GM06990 (cell line): ENCODE data around the gene ADNP.

Experiments
- DNase-seq: peaks from one replicate; pipeline ENCODE4 v3.0.0-alpha.2; 2011; ENCODE audit not compliant: insufficient read length; ENCODE audit errors: extremely low read depth
- H3K27me3 ChIP-seq: replicated peaks from 2 replicates; pipeline ENCODE4 v1.6.0; 2011; ENCODE audit warnings: low read length; ENCODE audit not compliant: control insufficient read depth, insufficient read depth
- H3K36me3 ChIP-seq: 2 replicates; pipeline ENCODE4 v1.5.1; 2011; ENCODE audit warnings: low read length; ENCODE audit not compliant: control insufficient read depth, insufficient read depth
- H3K4me3 ChIP-seq: replicated peaks from 2 replicates; pipeline ENCODE4 v1.5.1; 2011; ENCODE audit warnings: low read depth, mild to moderate bottlenecking, control low read depth, low read length
- CTCF ChIP-seq: IDR thresholded peaks from 2 replicates; pipeline ENCODE4 v1.5.1; 2011; ENCODE audit warnings: low read length, control low read depth, mild to moderate bottlenecking, inconsistent platforms; ENCODE audit not compliant: insufficient read depth, poor library complexity, severe bottlenecking

The ADNP gene

DNA sequence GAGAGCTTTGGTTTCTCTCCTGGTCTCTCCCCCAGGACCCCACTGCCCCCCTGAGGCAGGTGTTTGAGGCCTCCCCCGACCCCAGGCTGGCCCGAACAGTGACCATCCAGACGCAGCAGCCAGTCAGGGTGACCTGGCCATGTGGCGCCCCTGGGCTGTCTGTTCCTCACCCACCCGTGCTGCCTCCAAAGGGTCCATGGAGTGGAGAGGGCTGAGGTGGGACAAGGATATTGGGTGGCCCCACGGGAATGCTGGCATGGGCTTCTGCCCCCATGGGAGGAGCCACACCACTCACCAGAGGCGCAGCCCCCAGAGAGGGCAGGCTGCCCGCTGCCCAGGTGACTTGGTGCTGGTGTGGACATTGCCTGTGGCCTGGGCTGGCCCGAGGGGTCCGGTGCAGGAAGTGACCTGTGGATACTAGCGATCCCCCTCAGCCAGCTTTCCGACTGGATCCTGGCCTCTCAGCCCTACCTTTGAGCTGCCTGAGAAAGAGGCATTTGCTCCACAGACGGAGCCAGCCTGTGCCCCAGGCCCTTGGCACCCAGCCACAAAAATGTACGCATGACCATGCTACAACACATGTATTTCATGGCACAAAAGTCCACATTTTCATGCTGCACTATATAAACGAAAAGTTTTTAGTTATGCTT, 85.5 kb downstream of the ADNP start:
- Histone ChIP-seq H3K27me3 (no peaks in the 10 kb centered on the region), H3K4me3 (no peak overlapping the region), H3K36me3 (peaks cover 16% of the 10 kb centered on the region)
- no peak for TF ChIP-seq CTCF
- DNase-seq = no peak

DNA sequence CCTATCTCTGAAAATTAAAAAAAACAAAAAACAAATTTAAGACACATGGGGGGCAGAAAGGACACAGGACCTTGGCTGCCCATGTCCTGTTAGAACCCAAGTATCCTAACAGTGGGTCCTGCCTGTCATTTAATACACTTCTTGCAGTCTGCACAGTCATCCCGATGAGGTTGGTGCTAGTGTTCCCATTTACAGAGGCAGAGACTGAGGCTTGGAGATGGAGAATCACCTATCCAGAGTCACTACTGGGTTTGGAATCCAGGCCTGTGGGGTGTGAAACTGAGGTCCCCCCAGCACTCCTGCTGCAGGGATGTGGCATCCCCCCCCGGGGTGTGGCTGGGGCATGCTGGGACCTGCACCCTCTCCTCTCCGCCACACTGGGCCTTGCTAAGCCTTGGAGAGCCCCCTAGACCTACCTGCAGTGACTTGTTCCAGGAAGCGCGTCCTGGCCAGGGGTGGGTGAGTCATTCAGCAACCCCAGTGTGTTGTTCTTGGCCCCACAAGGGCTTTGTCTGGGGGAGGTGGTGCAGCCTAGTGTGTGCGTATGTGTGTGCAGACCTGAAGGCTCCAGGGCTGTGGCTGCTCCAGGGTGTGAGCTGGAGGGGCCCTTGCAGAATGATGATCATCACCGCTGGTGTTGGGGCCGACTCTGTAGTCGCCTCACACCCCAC, 86.7 kb downstream of the ADNP start:
- no peak overlapping the region for H3K4me3 ChIP-seq
- TF ChIP-seq CTCF = no peak
- DNase-seq = peak; percentile 85
- H3K27me3 ChIP-seq = no peaks in the 10 kb centered on the region
- H3K36me3 ChIP-seq = peaks cover 15% of the 10 kb centered on the region

DNA sequence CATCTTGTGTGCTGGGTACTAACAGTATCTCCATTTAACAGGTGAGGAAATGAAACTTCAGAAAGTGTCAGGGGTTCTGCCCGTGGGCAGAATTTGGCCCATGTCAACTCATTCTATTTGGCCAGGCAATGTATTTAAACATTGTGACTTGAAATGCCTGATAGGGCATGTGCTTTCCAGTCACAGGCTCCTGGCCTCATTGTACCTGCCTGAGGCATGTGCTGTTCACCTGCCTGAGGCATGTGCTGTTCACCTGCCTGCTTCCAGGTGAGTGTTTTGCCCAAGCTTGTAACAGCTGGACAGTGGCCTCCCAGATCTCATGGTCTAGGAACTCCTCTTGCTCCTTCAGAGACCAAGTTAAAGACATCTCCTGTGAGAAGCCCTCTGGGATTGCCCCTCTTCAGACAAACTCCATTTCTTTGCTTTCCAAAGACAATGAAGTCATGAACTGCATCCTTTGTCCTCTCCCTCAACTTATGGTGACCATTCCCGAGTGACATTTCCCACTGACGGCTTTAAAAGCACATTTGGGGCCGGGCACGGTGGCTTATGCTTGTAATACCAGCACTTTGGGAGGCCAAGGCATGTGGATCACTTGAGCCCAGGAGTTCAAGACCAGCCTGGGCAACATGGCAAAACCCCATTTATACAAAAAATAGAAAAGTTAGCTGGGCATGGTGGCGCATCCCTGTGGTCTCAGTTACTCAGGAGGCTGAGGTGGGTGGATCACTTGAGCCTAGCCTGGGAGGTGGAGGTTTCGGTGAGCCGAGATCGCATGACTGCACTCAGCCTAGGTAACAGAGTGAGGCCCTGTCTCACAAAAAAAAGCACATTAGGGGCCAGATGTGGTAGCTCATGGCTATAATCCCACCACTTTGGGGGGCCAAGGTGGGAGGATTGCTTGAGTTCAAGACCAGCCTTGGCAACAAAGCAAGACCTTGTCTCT, 87.6 kb downstream of the ADNP start:
- Histone ChIP-seq H3K36me3 (peaks cover 13% of the 10 kb centered on the region), H3K4me3 (no peak overlapping the region), H3K27me3 (no peaks in the 10 kb centered on the region)
- DNase-seq = no peak
- no peak for TF ChIP-seq CTCF

DNA sequence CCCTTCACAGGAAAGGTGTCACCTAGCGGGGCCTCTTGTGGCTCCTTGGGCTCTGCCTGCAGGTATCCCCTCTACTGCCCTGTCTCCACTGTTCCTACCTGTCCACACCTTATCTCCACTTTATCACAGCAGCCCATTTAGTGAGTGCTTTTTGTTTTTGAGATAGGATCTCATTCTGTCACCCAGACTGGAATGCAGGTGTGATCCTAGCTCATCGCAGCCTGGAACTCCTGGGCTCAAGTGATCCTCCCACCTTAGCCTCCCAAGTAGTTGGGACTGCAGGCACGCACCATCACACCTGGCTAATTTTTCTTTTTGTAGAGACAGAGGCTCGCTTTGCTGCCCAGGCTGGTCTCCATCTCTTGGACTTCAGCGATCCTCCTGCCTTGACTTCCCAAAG, 88.4 kb downstream of the ADNP start:
- no peak for TF ChIP-seq CTCF
- no peaks in the 10 kb centered on the region for H3K27me3 ChIP-seq
- no peak overlapping the region for H3K4me3 ChIP-seq
- H3K36me3 ChIP-seq = peaks cover 12% of the 10 kb centered on the region
- no peak for DNase-seq
